SK-N-SH treated with all-trans-retinoic acid at 6 μM for 48 hours (cell line): ENCODE data around the gene BBS9.

ENCODE experiments used
- TOX ChIP-seq: fragments of 250-450 bp; sonication (Bioruptor Pico); IDR thresholded peaks from 2 replicates; pipeline ENCODE4 v1.8.0; 2021; ENCODE audit warnings: mild to moderate bottlenecking, moderate library complexity, borderline replicate concordance
- TF ChIP-seq, protein P1 (sequence below): fragments of 250-450 bp; sonication (Bioruptor Pico); IDR thresholded peaks from 2 replicates; pipeline ENCODE4 v1.5.1; 2020; ENCODE audit warnings: low read depth, mild to moderate bottlenecking, moderate library complexity

DNA sequence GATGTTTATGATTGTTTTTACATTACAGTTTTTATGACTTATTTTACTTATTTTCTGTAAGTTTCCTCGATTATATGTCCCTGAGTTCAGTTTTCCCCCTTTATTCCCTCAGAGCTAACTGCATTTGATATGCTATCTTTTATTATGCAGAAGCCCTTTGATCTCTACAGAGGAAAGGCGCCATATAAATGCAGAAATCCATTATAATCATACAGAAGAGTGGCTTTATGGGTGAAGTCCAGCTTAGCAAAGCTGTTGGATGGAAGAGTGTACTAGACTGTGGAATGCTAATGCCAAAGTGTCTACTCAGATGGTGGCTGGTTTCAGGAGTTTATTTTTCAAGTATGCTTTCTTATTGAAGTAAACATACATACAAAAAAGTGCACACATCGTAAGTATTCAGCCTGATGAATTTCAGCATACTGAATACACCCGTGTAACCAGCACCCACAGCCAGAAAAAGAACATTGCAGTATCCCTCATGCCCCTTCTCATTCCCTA, 517.6 kb downstream of the BBS9 start:
- no peak for TF ChIP-seq TOX (CRISPR knock-in tag)
- TF ChIP-seq, protein P1, sequence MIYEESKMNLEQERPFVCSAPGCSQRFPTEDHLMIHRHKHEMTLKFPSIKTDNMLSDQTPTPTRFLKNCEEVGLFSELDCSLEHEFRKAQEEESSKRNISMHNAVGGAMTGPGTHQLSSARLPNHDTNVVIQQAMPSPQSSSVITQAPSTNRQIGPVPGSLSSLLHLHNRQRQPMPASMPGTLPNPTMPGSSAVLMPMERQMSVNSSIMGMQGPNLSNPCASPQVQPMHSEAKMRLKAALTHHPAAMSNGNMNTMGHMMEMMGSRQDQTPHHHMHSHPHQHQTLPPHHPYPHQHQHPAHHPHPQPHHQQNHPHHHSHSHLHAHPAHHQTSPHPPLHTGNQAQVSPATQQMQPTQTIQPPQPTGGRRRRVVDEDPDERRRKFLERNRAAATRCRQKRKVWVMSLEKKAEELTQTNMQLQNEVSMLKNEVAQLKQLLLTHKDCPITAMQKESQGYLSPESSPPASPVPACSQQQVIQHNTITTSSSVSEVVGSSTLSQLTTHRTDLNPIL (CRISPR knock-in tag) = no peak
